Keratinocyte (primary cell): ENCODE measurements around the gene PCBP2. TPM values are rescaled to one million over a fixed set of nuclear protein-coding genes. Genes with fewer than 3 reads are reported as not detected.

Experiments used
- DNase-seq: peaks from one replicate; pipeline ENCODE4 v3.0.0-alpha.2; 2011; ENCODE audit warnings: low read depth, missing footprints, low spot score
- FAIRE-seq: peaks from 2 replicates; lab custom pipeline; 2011; peaks lifted over from hg19 to GRCh38; lab: Jason Lieb, UNC
- H2AFZ ChIP-seq: 2 replicates; pipeline ENCODE4 v1.6.0; 2012; ENCODE audit warnings: low read length, control low read depth, inconsistent platforms; ENCODE audit not compliant: control insufficient read depth
- H3K27ac ChIP-seq: 2 replicates; pipeline ENCODE4 v1.5.1; 2011; ENCODE audit warnings: low read length; ENCODE audit not compliant: control insufficient read depth, insufficient read depth
- H3K27me3 ChIP-seq: 3 replicates; pipeline ENCODE4 v1.6.0; 2011; ENCODE audit warnings: low read length; ENCODE audit not compliant: control insufficient read depth, insufficient read depth; ENCODE audit errors: extremely low read depth
- H3K36me3 ChIP-seq, 2 experiments: 2 replicates in 1 of 2; 3 replicates in 1 of 2; pipeline ENCODE4 v1.5.1; 2011; ENCODE audit warnings: low read length in 2 of 2, mild to moderate bottlenecking in 1 of 2; ENCODE audit not compliant: control insufficient read depth in 2 of 2, insufficient read depth in 2 of 2; ENCODE audit errors: extremely low read depth in 1 of 2
- H3K4me1 ChIP-seq: 3 replicates; pipeline ENCODE4 v1.5.1; 2011; ENCODE audit warnings: low read length; ENCODE audit not compliant: control insufficient read depth, insufficient read depth; ENCODE audit errors: extremely low read depth
- H3K4me2 ChIP-seq: 3 replicates; pipeline ENCODE4 v1.6.0; 2011; ENCODE audit warnings: low read depth, low read length; ENCODE audit not compliant: control insufficient read depth, insufficient read depth; ENCODE audit errors: extremely low read depth
- H3K4me3 ChIP-seq, 3 experiments: fragments of 200-600 bp in 1 of 3; sonication (generic) in 1 of 3; 2 replicates in 2 of 3; 3 replicates in 1 of 3; pipeline ENCODE4 v1.5.1; 2011 to 2016; ENCODE audit warnings: low read length in 3 of 3, mild to moderate bottlenecking in 3 of 3, control low read depth in 2 of 3, inconsistent platforms in 1 of 3, low read depth in 1 of 3, mixed read lengths in 1 of 3, mixed run types in 1 of 3, moderate library complexity in 1 of 3; ENCODE audit not compliant: control insufficient read depth in 2 of 3, insufficient read depth in 2 of 3; ENCODE audit errors: extremely low read depth in 1 of 3
- H3K79me2 ChIP-seq: 2 replicates; pipeline ENCODE4 v1.6.0; 2012; ENCODE audit warnings: low read length; ENCODE audit not compliant: control insufficient read depth, insufficient read depth
- H3K9ac ChIP-seq: 3 replicates; pipeline ENCODE4 v1.6.0; 2011; ENCODE audit warnings: low read length; ENCODE audit not compliant: control insufficient read depth, insufficient read depth; ENCODE audit errors: extremely low read depth
- H3K9me1 ChIP-seq: 3 replicates; pipeline ENCODE4 v1.6.0; 2011; ENCODE audit warnings: low read length; ENCODE audit not compliant: control insufficient read depth, insufficient read depth; ENCODE audit errors: extremely low read depth
- H3K9me3 ChIP-seq: 2 replicates; pipeline ENCODE4 v1.5.1; 2012; ENCODE audit warnings: low read depth, low read length; ENCODE audit not compliant: control insufficient read depth
- H4K20me1 ChIP-seq: 3 replicates; pipeline ENCODE4 v1.6.0; 2011; ENCODE audit warnings: low read length; ENCODE audit not compliant: control insufficient read depth, insufficient read depth; ENCODE audit errors: extremely low read depth
- CTCF ChIP-seq, 3 experiments: IDR thresholded peaks in 1 of 3; conservative IDR thresholded peaks in 1 of 3; optimal IDR thresholded peaks in 1 of 3; 2 replicates in 2 of 3; 3 replicates in 1 of 3; pipeline versions ENCODE3 to v1.5.1; 2011; ENCODE audit warnings: low read length in 3 of 3, mild to moderate bottlenecking in 3 of 3, moderate library complexity in 2 of 3, control low read depth in 1 of 3, inconsistent platforms in 1 of 3; ENCODE audit not compliant: insufficient read depth in 2 of 3; ENCODE audit errors: extremely low read depth in 1 of 3
- EZH2 ChIP-seq: IDR thresholded peaks from one replicate; pipeline ENCODE4 v1.6.1; 2012; ENCODE audit warnings: inconsistent platforms, mild to moderate bottlenecking, low read length, moderate library complexity
- dilution Hi-C: fragments of 300-500 bp; cut with MboI; formaldehyde crosslinking; loops from one replicate; pipeline ENCODE4 v1.7.0; 2020; ENCODE audit warnings: low sequenced_read_pairs; ENCODE audit not compliant: extremely low pct_ligation_motif_present
- polyA plus RNA-seq, 5 experiments: library from polyadenylated mRNA; depleted of rRNA in 3 of 5; stranded (reverse) in 3 of 5; stranded (forward) in 1 of 5; unstranded in 1 of 5; fragments of >200 nt; gene quantifications; 1 replicate in 1 of 5; 2 replicates in 3 of 5; 3 replicates in 1 of 5; pipeline versions ENCODE4 v1.2.1 to v1.2.3, GENCODE V29; 2011 to 2012; ENCODE audit warnings: missing spikeins in 2 of 5, low read depth in 1 of 5, low replicate concordance in 1 of 5

Gene PCBP2
- polyA plus RNA-seq, 1 donor (not counting 4 experiments of a cell fraction or from before 2014, with no cell fraction given) = 238 TPM

- Histone ChIP-seq H3K4me3 (no peak within 1 kb of the TSS), H3K27me3 (no peaks in the 10 kb centered on the region), H3K9me1 (peaks cover 7% of the 10 kb centered on the region), H3K36me3 (no peaks in the 10 kb centered on the region), H3K27ac (no peak within 1 kb of the TSS), H3K4me2 (no peak within 1 kb of the TSS), H3K4me1 (peaks cover 18% of the 10 kb centered on the region), H3K79me2 (no peaks in the 10 kb centered on the region), H2AFZ (no peak within 1 kb of the TSS), H4K20me1 (no peaks in the 10 kb centered on the region), H3K9me3 (no peaks in the 10 kb centered on the region), H3K9ac (no peak within 1 kb of the TSS)
- dilution Hi-C loops = no loop called here
- TF ChIP-seq EZH2 = no peak
- TF ChIP-seq CTCF (optimal IDR thresholded peaks at IDR 0.05 in 1 of 3, IDR thresholded peaks at IDR 0.05 in 1 of 3, conservative IDR thresholded peaks at IDR 0.05 in 1 of 3; ENCODE audit: extremely low read depth in 1 of 3, insufficient read depth in 2 of 3, low read length in 3 of 3) = no peak
- no peak for DNase-seq
- FAIRE-seq = no peak
Observed at GRCh38 chr12:53423597-53423996, 28.3 kb upstream of the PCBP2 start, which contains the start of gene AMHR2. Gene AMHR2, plus strand, starts transcription at chr12:53423855. Its CDS starts 80 bp downstream, at chr12:53423935.

GRCh38 chr12:53424626-53425514, 27.0 kb upstream of the PCBP2 start:
- H3K27ac ChIP-seq = no peak overlapping the region
- no peak overlapping the region for H3K9ac ChIP-seq
- no peaks in the 10 kb centered on the region for H4K20me1 ChIP-seq
- no peaks in the 10 kb centered on the region for H3K36me3 ChIP-seq
- peaks cover 9% of the 10 kb centered on the region for H3K9me1 ChIP-seq
- no peaks in the 10 kb centered on the region for H3K9me3 ChIP-seq
- no peak overlapping the region for H3K4me2 ChIP-seq
- H3K79me2 ChIP-seq = no peaks in the 10 kb centered on the region
- H3K27me3 ChIP-seq = no peaks in the 10 kb centered on the region
- no peak overlapping the region for H2AFZ ChIP-seq
- H3K4me3 ChIP-seq = no peak overlapping the region
- dilution Hi-C loops = no loop called here
- DNase-seq (no peak), FAIRE-seq (no peak)
- no peak for TF ChIP-seq CTCF (optimal IDR thresholded peaks at IDR 0.05 in 1 of 3, IDR thresholded peaks at IDR 0.05 in 1 of 3, conservative IDR thresholded peaks at IDR 0.05 in 1 of 3; ENCODE audit: extremely low read depth in 1 of 3, insufficient read depth in 2 of 3, low read length in 3 of 3)
- TF ChIP-seq EZH2 = no peak
- H3K4me1 ChIP-seq = peaks cover 21% of the 10 kb centered on the region
